ENCODE measurements around the gene SLC4A8. TPM values are rescaled to one million over a fixed set of nuclear protein-coding genes. Genes with fewer than 3 reads are reported as not detected.

Gene SLC4A8
- total and polyA plus RNA-seq, 9 of the 15 experiments (the other 6 are each of a cell fraction or from before 2014, with no cell fraction given) = 0.04 to 1.5 (median 0.12) TPM; not detected in 2

GRCh38 chr12:51393676-51394545, 30.7 kb upstream of the SLC4A8 start:
- H3K79me2 ChIP-seq (ENCODE audit: control insufficient read depth, insufficient read depth, low read length) = no peaks in the 10 kb centered on the region
- no peak overlapping the region for H3K27ac ChIP-seq (ENCODE audit: extremely low read depth, low read depth, low read length)
- POLR2A ChIA-PET = interaction anchor here (0.6 to 1.4 kb wide), 2 partner anchors 10 to 191 kb away, joined by 3 to 4 read pairs; no protein-coding TSS in a partner anchor
- DNase-seq (ENCODE audit: extremely low read depth in 1 of 4, low spot score in 3 of 4) = peak in 1 of 4 experiments; percentile 2
- H3K36me3 ChIP-seq (ENCODE audit: control insufficient read depth, insufficient read depth, low read length) = no peaks in the 10 kb centered on the region
- no peak overlapping the region for H3K4me3 ChIP-seq
- no peak overlapping the region for H3K9ac ChIP-seq (ENCODE audit: insufficient read depth in 1 of 2, low read depth in 2 of 2, low read length in 2 of 2)
- in situ Hi-C loops (cut with MboI) = no loop called here
- no peaks in the 10 kb centered on the region for H3K9me1 ChIP-seq (ENCODE audit: control insufficient read depth, insufficient read depth, low read length)
- H4K20me1 ChIP-seq (replicated peaks; ENCODE audit: control insufficient read depth, insufficient read depth, low read length) = no peaks in the 10 kb centered on the region
- WGBS (ENCODE audit: insufficient coverage, low coverage, missing lambda C conversion rate) = 80% methylated on average over 13 of the region's 14 CpGs
- BruUV-seq (replicated peaks) = no TSS peak
- no peak overlapping the region for H2AFZ ChIP-seq (ENCODE audit: low read depth, low read length)
- no peaks in the 10 kb centered on the region for H3K27me3 ChIP-seq (ENCODE audit: control insufficient read depth in 2 of 2, insufficient read depth in 2 of 2, low read length in 2 of 2)
- FAIRE-seq = no peak
- no peak for ATAC-seq
- intact Hi-C loops (cut with micrococcal nuclease) = no loop called here
- no peaks in the 10 kb centered on the region for H3K9me3 ChIP-seq (replicated peaks; ENCODE audit: control insufficient read depth, insufficient read depth, low read depth, low read length)
- no peak overlapping the region for H3K4me2 ChIP-seq (ENCODE audit: insufficient read depth, low read length)
- peaks cover 35 to 38% of the 10 kb centered on the region in 2 experiments for H3K4me1 ChIP-seq (replicated peaks in 1 of 2; ENCODE audit: control insufficient read depth in 2 of 2, insufficient read depth in 2 of 2, low read length in 2 of 2)
- CTCF ChIA-PET (ENCODE audit: low intra/inter-chr PET ratio) = no interaction called here
- no peak for TF ChIP-seq KAT7 (CRISPR knock-in tag; IDR thresholded peaks at IDR 0.05; ENCODE audit: borderline replicate concordance)
- no peak for TF ChIP-seq FOS (IDR thresholded peaks at IDR 0.05; ENCODE audit: extremely low read depth, insufficient read length)
- no peak for TF ChIP-seq TFE3 (CRISPR knock-in tag; IDR thresholded peaks at IDR 0.05)
- no peak for TF ChIP-seq DPF2 (IDR thresholded peaks at IDR 0.05)
- no peak for TF ChIP-seq EWSR1 (IDR thresholded peaks at IDR 0.05; ENCODE audit: borderline replicate concordance, low read depth, partially characterized antibody)
- no peak for TF ChIP-seq SRSF7 (optimal IDR thresholded peaks at IDR 0.05; ENCODE audit: low read depth, low read length)
- no peak for TF ChIP-seq PCBP1 (IDR thresholded peaks at IDR 0.05; ENCODE audit: low read depth, low read length, poor library complexity, severe bottlenecking)
- TF ChIP-seq RBM34 (IDR thresholded peaks at IDR 0.05; ENCODE audit: borderline replicate concordance, insufficient read depth, low read length) = no peak
- no peak for TF ChIP-seq KLF16 (IDR thresholded peaks at IDR 0.05)
- no peak for TF ChIP-seq KDM2B (CRISPR knock-in tag; IDR thresholded peaks at IDR 0.05)
- no peak for TF ChIP-seq ZBTB26 (CRISPR knock-in tag; IDR thresholded peaks at IDR 0.05)
- TF ChIP-seq NR2C1 (IDR thresholded peaks at IDR 0.05) = peak; percentile 60
- TF ChIP-seq NR2C1 (tag; IDR thresholded peaks at IDR 0.05) = 0 out of 2 replicates have a peak, but pooled peaks have one; percentile 6

Data from K562 (cell line).